DOHH2 (cell line): ENCODE results near the gene ACTL6B.
"Not testable (repeated sequence)": the region's sequence is repeated elsewhere in the genome, so short reads cannot be mapped to it uniquely, and the experiment has no call there.

Experiments
- EZH2phosphoT487 ChIP-seq: fragments of 200-600 bp; sonication (generic); IDR thresholded peaks from 2 replicates; pipeline ENCODE4 v1.6.1; 2017; ENCODE audit warnings: borderline replicate concordance, mild to moderate bottlenecking, antibody characterized with exemption, low read length, moderate library complexity, mixed read lengths
- TF ChIP-seq, protein P1 (sequence below): fragments of 200-600 bp; sonication (generic); IDR thresholded peaks from one replicate; pipeline ENCODE4 v1.5.1; 2014; ENCODE audit warnings: antibody characterized with exemption, mild to moderate bottlenecking, low read depth, low read length; ENCODE audit not compliant: poor library complexity, severe bottlenecking

DNA sequence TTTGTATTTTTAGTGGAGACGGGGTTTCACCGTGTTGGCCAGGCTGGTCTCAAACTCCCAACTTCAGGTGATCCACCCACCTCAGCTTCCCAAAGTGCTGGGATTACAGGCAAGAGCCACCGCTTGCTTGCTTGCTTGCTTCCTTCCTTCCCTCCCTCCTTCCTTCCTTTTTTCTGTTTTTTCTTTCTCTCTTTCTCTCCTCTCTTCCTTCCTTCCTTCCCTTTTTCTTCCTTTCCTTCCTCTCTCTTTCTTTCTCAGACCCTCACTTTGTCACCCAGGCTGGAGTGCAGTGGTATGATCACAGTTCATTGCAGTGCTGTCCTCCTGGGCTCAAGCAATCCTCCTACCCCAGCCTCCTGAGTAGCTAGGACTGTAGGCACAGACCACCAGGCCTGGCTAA, 44.8 kb upstream of the ACTL6B start:
- TF ChIP-seq, protein P1, sequence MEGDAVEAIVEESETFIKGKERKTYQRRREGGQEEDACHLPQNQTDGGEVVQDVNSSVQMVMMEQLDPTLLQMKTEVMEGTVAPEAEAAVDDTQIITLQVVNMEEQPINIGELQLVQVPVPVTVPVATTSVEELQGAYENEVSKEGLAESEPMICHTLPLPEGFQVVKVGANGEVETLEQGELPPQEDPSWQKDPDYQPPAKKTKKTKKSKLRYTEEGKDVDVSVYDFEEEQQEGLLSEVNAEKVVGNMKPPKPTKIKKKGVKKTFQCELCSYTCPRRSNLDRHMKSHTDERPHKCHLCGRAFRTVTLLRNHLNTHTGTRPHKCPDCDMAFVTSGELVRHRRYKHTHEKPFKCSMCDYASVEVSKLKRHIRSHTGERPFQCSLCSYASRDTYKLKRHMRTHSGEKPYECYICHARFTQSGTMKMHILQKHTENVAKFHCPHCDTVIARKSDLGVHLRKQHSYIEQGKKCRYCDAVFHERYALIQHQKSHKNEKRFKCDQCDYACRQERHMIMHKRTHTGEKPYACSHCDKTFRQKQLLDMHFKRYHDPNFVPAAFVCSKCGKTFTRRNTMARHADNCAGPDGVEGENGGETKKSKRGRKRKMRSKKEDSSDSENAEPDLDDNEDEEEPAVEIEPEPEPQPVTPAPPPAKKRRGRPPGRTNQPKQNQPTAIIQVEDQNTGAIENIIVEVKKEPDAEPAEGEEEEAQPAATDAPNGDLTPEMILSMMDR: not testable (repeated sequence)
- TF ChIP-seq EZH2phosphoT487: not testable (repeated sequence)
